Vagina (tissue), 2 donors: ENCODE measurements around the gene TTC16. TPM values are rescaled to one million over a fixed set of nuclear protein-coding genes. Genes with fewer than 3 reads are reported as not detected.
A peak's percentile ranks its signal among the peaks of the same experiment; 100 is the strongest.

Experiments used
- DNase-seq, 2 donors: peaks; one replicate each; pipeline ENCODE4 v3.0.0-alpha.2; 2017; ENCODE audit errors: extremely low spot score in 2 of 2
- H3K27ac ChIP-seq: fragments of 200-600 bp; sonication (generic); one replicate; pipeline ENCODE4 v1.5.1; 2019
- H3K27me3 ChIP-seq: fragments of 200-600 bp; sonication (generic); one replicate; pipeline ENCODE4 v1.5.1; 2019
- H3K36me3 ChIP-seq, 2 donors: fragments of 200-600 bp; sonication (generic); one replicate each; pipeline ENCODE4 v1.5.1; 2017 to 2019
- H3K4me1 ChIP-seq: fragments of 200-600 bp; sonication (generic); one replicate; pipeline ENCODE4 v1.5.1; 2019
- H3K4me3 ChIP-seq, 2 donors: fragments of 200-600 bp; sonication (generic); 1 replicate in 1 of 2; 2 replicates in 1 of 2; pipeline ENCODE4 v1.5.1; 2016 to 2019
- H3K9me3 ChIP-seq: fragments of 200-600 bp; sonication (generic); one replicate; pipeline ENCODE4 v1.5.1; 2019
- CTCF ChIP-seq, 3 experiments: fragments of 450-650 bp in 2 of 3; fragments of 200-600 bp in 1 of 3; sonication (generic) in 1 of 3; IDR thresholded peaks; one replicate each; pipeline ENCODE4 v1.5.1; 2017 to 2019; ENCODE audit warnings: antibody characterized with exemption in 3 of 3, mild to moderate bottlenecking in 2 of 3, moderate library complexity in 2 of 3
- POLR2A ChIP-seq, 2 donors: fragments of 450-650 bp; IDR thresholded peaks; one replicate each; pipeline ENCODE4 v1.6.1; 2017; ENCODE audit warnings: antibody characterized with exemption in 2 of 2, mild to moderate bottlenecking in 2 of 2, moderate library complexity in 2 of 2
- POLR2AphosphoS5 ChIP-seq, 2 donors: sonication (generic); formaldehyde crosslinking; IDR thresholded peaks; one replicate each; pipeline ENCODE4 v1.9.0; 2017; ENCODE audit warnings: antibody characterized with exemption in 2 of 2, mild to moderate bottlenecking in 2 of 2, low read depth in 1 of 2; ENCODE audit not compliant: insufficient read depth in 1 of 2
- intact Hi-C: fragments of 100-400 bp; cut with DNase I; formaldehyde crosslinking; loops from one replicate; pipeline ENCODE4 v1.15.1; 2023
- total RNA-seq: library from RNA; depleted of rRNA; stranded (reverse); fragments of >200 nt; gene quantifications from one replicate; pipeline ENCODE4 v1.2.3, GENCODE V29; 2016

TTC16 gene
- total RNA-seq, 1 donor from 2014 or later = 0.25 TPM

DNA sequence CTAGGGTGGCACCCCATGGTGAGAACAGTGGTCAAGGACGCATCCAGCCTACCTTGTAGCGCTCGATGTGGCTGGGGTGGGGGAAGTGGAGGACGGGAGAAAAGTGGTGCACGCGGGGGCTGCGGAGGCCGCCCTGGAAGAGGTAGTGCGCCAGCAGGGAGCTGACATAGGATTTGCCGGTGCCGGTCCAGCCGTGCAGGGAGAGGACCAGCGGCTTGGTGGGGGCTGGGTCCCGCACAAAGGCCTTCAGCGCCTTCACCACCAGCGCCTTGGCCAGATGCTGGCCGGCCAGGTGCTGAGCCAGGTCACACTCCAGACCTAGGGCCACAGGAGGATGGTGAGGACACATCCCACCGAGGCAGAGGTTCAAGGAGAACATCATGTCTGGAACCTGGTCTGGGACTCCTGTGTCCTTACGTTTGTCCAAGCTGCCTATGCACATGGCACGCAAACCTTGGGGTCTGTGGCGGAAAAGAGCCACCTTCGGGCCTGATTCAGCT is 18.4 kb downstream of the TTC16 start:
- Histone ChIP-seq H3K4me1 (peaks cover 16% of the 10 kb centered on the region), H3K36me3 (peaks cover 0 to 12% of the 10 kb centered on the region in 2 donors), H3K27me3 (no peaks in the 10 kb centered on the region), H3K27ac (peak overlapping the region; percentile 93), H3K9me3 (no peaks in the 10 kb centered on the region), H3K4me3 (peak overlapping the region; percentile 66 to 79)
- no peak for DNase-seq
- intact Hi-C loops = loop anchor here (2.0 to 10.0 kb wide), 3 partner anchors 51 to 229 kb away; no protein-coding TSS in a partner anchor
- TF ChIP-seq CTCF (IDR thresholded peaks at IDR 0.05) = no peak
- TF ChIP-seq POLR2AphosphoS5 (IDR thresholded peaks at IDR 0.05; ENCODE audit: insufficient read depth in 1 of 2, low read depth in 1 of 2) = no peak
- no peak for TF ChIP-seq POLR2A (IDR thresholded peaks at IDR 0.05)

- Histone ChIP-seq H3K36me3 (peaks cover 0 to 12% of the 10 kb centered on the region in 2 donors), H3K27ac (peak within 1 kb of the TSS; percentile 93), H3K9me3 (no peaks in the 10 kb centered on the region), H3K4me3 (peak within 1 kb of the TSS; percentile 66 to 79), H3K4me1 (peaks cover 23% of the 10 kb centered on the region), H3K27me3 (no peaks in the 10 kb centered on the region)
- TF ChIP-seq CTCF (IDR thresholded peaks at IDR 0.05) = peak; percentile 88 to 98 (median 98)
- peak; percentile 64 to 82 for TF ChIP-seq POLR2AphosphoS5 (IDR thresholded peaks at IDR 0.05; ENCODE audit: insufficient read depth in 1 of 2, low read depth in 1 of 2)
- TF ChIP-seq POLR2A (IDR thresholded peaks at IDR 0.05) = peak in 1 of 2 donors; percentile 90
- peak in 1 of 2 donors; percentile 97 for DNase-seq
- intact Hi-C loops = loop anchor here (2.0 to 10.0 kb wide), 4 partner anchors 50 to 230 kb away; no protein-coding TSS in a partner anchor
These were observed 19.1 kb downstream of the TTC16 start, which contains the start of gene TOR2A for GRCh38 chr9:127734747-127735529. Gene TOR2A (minus strand): TSS chr9:127735294. CDS start chr9:127735270, 24 bp downstream.

DNA sequence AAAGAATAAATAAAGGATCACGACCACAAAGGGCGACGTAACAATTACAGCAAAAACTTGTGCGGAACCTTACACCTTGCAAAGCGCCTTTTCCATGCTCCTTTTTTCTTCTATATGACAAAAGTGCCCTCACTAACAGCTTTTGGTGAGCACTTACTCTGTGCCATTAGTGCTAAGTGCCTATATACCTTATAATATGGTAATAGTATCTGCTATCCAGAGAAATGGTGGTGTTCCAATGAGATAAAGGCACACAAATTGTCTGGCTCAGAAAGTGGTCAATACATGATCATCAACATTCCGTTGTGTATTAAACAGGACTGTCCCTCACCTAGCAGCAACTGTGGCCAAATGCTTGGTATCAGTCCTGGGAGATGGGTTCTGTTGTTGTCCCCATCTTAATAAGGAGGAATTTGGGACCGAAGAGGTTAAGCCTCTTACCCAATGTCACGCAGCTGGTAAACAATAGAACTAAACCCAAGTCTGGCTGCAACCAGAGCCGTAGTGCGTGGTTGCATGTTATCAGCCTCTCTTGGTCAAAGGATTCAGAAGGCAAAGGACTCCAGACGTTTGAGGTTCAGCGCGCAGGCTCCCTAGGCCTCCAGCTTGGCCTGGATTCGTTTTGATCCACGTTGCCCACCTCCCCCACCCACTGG is 19.8 kb downstream of the TTC16 start:
- TF ChIP-seq POLR2A (IDR thresholded peaks at IDR 0.05) (no peak), POLR2AphosphoS5 (IDR thresholded peaks at IDR 0.05; ENCODE audit: insufficient read depth in 1 of 2, low read depth in 1 of 2) (no peak), CTCF (IDR thresholded peaks at IDR 0.05) (no peak)
- Histone ChIP-seq H3K36me3 (peaks cover 0 to 12% of the 10 kb centered on the region in 2 donors), H3K4me3 (no peak overlapping the region), H3K4me1 (peaks cover 28% of the 10 kb centered on the region), H3K9me3 (no peaks in the 10 kb centered on the region), H3K27me3 (no peaks in the 10 kb centered on the region), H3K27ac (peak overlapping the region; percentile 93)
- DNase-seq = no peak
- intact Hi-C loops = loop anchor here (2.0 to 10.0 kb wide), 3 partner anchors 49 to 231 kb away; no protein-coding TSS in a partner anchor

GRCh38 chr9:127738666-127739065 is 22.8 kb downstream of the TTC16 start:
- H3K36me3 ChIP-seq = no peaks in the 10 kb centered on the region
- no peaks in the 10 kb centered on the region for H3K9me3 ChIP-seq
- no peaks in the 10 kb centered on the region for H3K27me3 ChIP-seq
- DNase-seq = no peak
- intact Hi-C loops = loop anchor here (2.0 to 10.0 kb wide), 3 partner anchors 134 to 234 kb away; no protein-coding TSS in a partner anchor
- H3K4me1 ChIP-seq = peaks cover 32% of the 10 kb centered on the region
- no peak overlapping the region for H3K27ac ChIP-seq
- no peak for TF ChIP-seq POLR2A (IDR thresholded peaks at IDR 0.05)
- TF ChIP-seq POLR2AphosphoS5 (IDR thresholded peaks at IDR 0.05; ENCODE audit: insufficient read depth in 1 of 2, low read depth in 1 of 2) = no peak
- TF ChIP-seq CTCF (IDR thresholded peaks at IDR 0.05) = no peak
- no peak overlapping the region for H3K4me3 ChIP-seq
